K562 (cell line): ENCODE data around the gene LRP1. TPM values are rescaled to one million over a fixed set of nuclear protein-coding genes. Genes with fewer than 3 reads are reported as not detected.

Experiments
- ATF1 ChIP-seq, 2 experiments: fragments of 450-650 bp in 1 of 2; IDR thresholded peaks; 2 replicates each; pipeline ENCODE4 v1.6.1; 2016; ENCODE audit warnings: missing compliant biosample characterization in 1 of 2, missing genetic modification characterization in 1 of 2
- BHLHE40 ChIP-seq: IDR thresholded peaks from 2 replicates; pipeline ENCODE4 v1.6.1; 2011; ENCODE audit warnings: low read length, improper control_type of control experiment
- FOXA1 ChIP-seq: fragments of 450-650 bp; IDR thresholded peaks from 2 replicates; pipeline ENCODE4 v1.6.1; 2016; ENCODE audit warnings: mild to moderate bottlenecking, borderline replicate concordance
- PKNOX1 ChIP-seq: fragments of 450-650 bp; IDR thresholded peaks from 2 replicates; pipeline ENCODE4 v1.6.1; 2016
- POLR3G ChIP-seq: IDR thresholded peaks from 2 replicates; pipeline ENCODE4 v1.6.1; 2011; ENCODE audit not compliant: insufficient read length, insufficient replicate concordance; ENCODE audit errors: extremely low read depth
- PPARD ChIP-seq: fragments of 250-450 bp; sonication (Bioruptor Pico); IDR thresholded peaks from 2 replicates; pipeline ENCODE4 v1.8.0; 2022; ENCODE audit warnings: inconsistent platforms, mild to moderate bottlenecking, moderate library complexity
- PTBP1 ChIP-seq: fragments of 200-400 bp; formaldehyde crosslinking; IDR thresholded peaks from 2 replicates; pipeline ENCODE4 v1.6.1; 2017; ENCODE audit warnings: low read depth, low read length
- RNF219 ChIP-seq: fragments of 250-450 bp; sonication (Bioruptor Pico); IDR thresholded peaks from 2 replicates; pipeline ENCODE4 v1.5.0; 2022; ENCODE audit warnings: mild to moderate bottlenecking
- U2AF1 ChIP-seq: fragments of 200-400 bp; formaldehyde crosslinking; optimal IDR thresholded peaks from 2 replicates; pipeline ENCODE3; 2017; ENCODE audit warnings: mild to moderate bottlenecking, low read depth, low read length, moderate library complexity
- ZNF174 ChIP-seq: fragments of 250-450 bp; sonication (Bioruptor Pico); IDR thresholded peaks from 2 replicates; pipeline ENCODE4 v1.4.0; 2020; ENCODE audit warnings: mild to moderate bottlenecking
- ZNF3 ChIP-seq: fragments of 250-450 bp; sonication (Bioruptor Pico); IDR thresholded peaks from 2 replicates; pipeline ENCODE4 v1.5.0; 2021; ENCODE audit warnings: mild to moderate bottlenecking, moderate library complexity
- ZNF318 ChIP-seq, 2 experiments: fragments of 450-650 bp; IDR thresholded peaks; 2 replicates each; pipeline ENCODE4 v1.6.1; 2016; ENCODE audit warnings: mild to moderate bottlenecking in 2 of 2, borderline replicate concordance in 1 of 2, low read depth in 1 of 2, moderate library complexity in 1 of 2
- ZNF511 ChIP-seq: sonication (generic); formaldehyde crosslinking; IDR thresholded peaks from 2 replicates; pipeline ENCODE4 v1.8.0; 2022; ENCODE audit warnings: mild to moderate bottlenecking, missing genetic modification reagents
- ZNF699 ChIP-seq: fragments of 250-450 bp; sonication (Bioruptor Pico); IDR thresholded peaks from 2 replicates; pipeline ENCODE4 v1.8.0; 2021; ENCODE audit warnings: mild to moderate bottlenecking, moderate library complexity; ENCODE audit not compliant: insufficient replicate concordance
- polyA plus RNA-seq, 8 experiments: library from polyadenylated mRNA; depleted of rRNA in 4 of 8; stranded (reverse) in 5 of 8; unstranded in 3 of 8; fragments of >200 nt; fragmentation: Nextera tagmentation in 2 of 8; fragmentation: Illumina TruSeq in 1 of 8; extraction: Ambion mirVana in 2 of 8; extraction: Trizol in 1 of 8; gene quantifications; 2 replicates each; pipeline versions ENCODE4 v1.2.1 to v1.2.3, GENCODE V29; 2011 to 2014; ENCODE audit warnings: inconsistent platforms in 1 of 8, missing spikeins in 1 of 8
- total RNA-seq, 7 experiments: library from RNA; depleted of rRNA in 6 of 7; stranded (reverse); fragments of >200 nt in 6 of 7; fragmentation: Illumina TruSeq in 2 of 7; extraction: Trizol in 2 of 7; gene quantifications; 2 replicates each; pipeline versions ENCODE4 v1.2.1 to v1.2.3, GENCODE V29; 2011 to 2021; ENCODE audit warnings: low replicate concordance in 1 of 7

Gene LRP1
- total and polyA plus RNA-seq, 9 of the 15 experiments (the other 6 are each of a cell fraction or from before 2014, with no cell fraction given), result 0.04 to 0.64 (median 0.19) TPM; not detected in 2

GRCh38 chr12:57238854-57239554, 110.7 kb downstream of the LRP1 start (continued):
- TF ChIP-seq RNF219 (CRISPR knock-in tag), result no peak
- TF ChIP-seq ATF1 (CRISPR knock-in tag; IDR thresholded peaks at IDR 0.05), result no peak
- TF ChIP-seq ATF1 (tag; IDR thresholded peaks at IDR 0.05), result peak; percentile 52; the same call in 1 of the 2 replicates
- peak; percentile 33; the same call in 1 of the 2 replicates for TF ChIP-seq BHLHE40
- TF ChIP-seq PKNOX1, result peak; percentile 85
- no peak for TF ChIP-seq ZNF318 (IDR thresholded peaks at IDR 0.05; ENCODE audit: borderline replicate concordance in 1 of 2, low read depth in 1 of 2)
- no peak for TF ChIP-seq PPARD (CRISPR knock-in tag)
- TF ChIP-seq ZNF174 (CRISPR knock-in tag), result no peak
- TF ChIP-seq ZNF3 (CRISPR knock-in tag), result no peak
- no peak for TF ChIP-seq ZNF699 (CRISPR knock-in tag)
- TF ChIP-seq ZNF511, result peak; percentile 65; the same call in 1 of the 2 replicates
- no peak for TF ChIP-seq POLR3G
- TF ChIP-seq PTBP1, result no peak
- no peak for TF ChIP-seq FOXA1
- no peak for TF ChIP-seq U2AF1
